Posterior cingulate gyrus (tissue), 11 donors: ENCODE results near the gene CELF1.

ENCODE experiments used
- DNase-seq, 10 donors: peaks; one replicate each; pipeline versions ENCODE4 v3.0.0 to v3.0.0-alpha.2; 2020 to 2021; ENCODE audit warnings: mixed read lengths in 3 of 10
- intact Hi-C: fragments of 100-400 bp; cut with DNase I; formaldehyde crosslinking; loops from one replicate; pipeline ENCODE4 v1.15.1; 2023

CELF1 gene

GRCh38 chr11:47464483-47464882, 88.4 kb downstream of the CELF1 start:
- intact Hi-C loops: no loop called here
- peak in 1 of 10 donors; percentile 34 for DNase-seq

GRCh38 chr11:47461876-47462275, 91.1 kb downstream of the CELF1 start:
- no peak for DNase-seq
- intact Hi-C loops: no loop called here

- intact Hi-C loops: no loop called here
- DNase-seq: no peak
These were observed 92.2 kb downstream of the CELF1 start for GRCh38 chr11:47460571-47461235.

- intact Hi-C loops: loop anchor here (5.0 kb wide), 1 partner anchor 82 kb away; no protein-coding TSS in a partner anchor
- peak in 9 of 10 donors; percentile 32 to 92 (median 63) for DNase-seq
These were observed 98.7 kb downstream of the CELF1 start for GRCh38 chr11:47454258-47454671.

GRCh38 chr11:47453365-47453764, 99.6 kb downstream of the CELF1 start:
- no peak for DNase-seq
- intact Hi-C loops: loop anchor here (5.0 kb wide), 1 partner anchor 81 kb away; no protein-coding TSS in a partner anchor

GRCh38 chr11:47451990-47452389, 100.9 kb downstream of the CELF1 start:
- intact Hi-C loops: loop anchor here (5.0 kb wide), 1 partner anchor 80 kb away; no protein-coding TSS in a partner anchor
- DNase-seq: peak in 1 of 10 donors; percentile 19

GRCh38 chr11:47451436-47451835, 101.5 kb downstream of the CELF1 start:
- intact Hi-C loops: loop anchor here (5.0 kb wide), 1 partner anchor 79 kb away; no protein-coding TSS in a partner anchor
- no peak for DNase-seq

GRCh38 chr11:47449541-47449940, 103.4 kb downstream of the CELF1 start:
- intact Hi-C loops: no loop called here

GRCh38 chr11:47448566-47449427, 104.1 kb downstream of the CELF1 start, which contains the start of gene RAPSN:
Gene RAPSN (minus strand): TSS chr11:47449136. CDS start chr11:47448964, 172 bp downstream.
- intact Hi-C loops: no loop called here
- peak in 1 of 10 donors; percentile 78 for DNase-seq

More at GRCh38 chr11:47449541-47449940, 103.4 kb downstream of the CELF1 start:
- DNase-seq: peak in 1 of 10 donors; percentile 8

GRCh38 chr11:47447906-47448305, 105.0 kb downstream of the CELF1 start:
- DNase-seq: peak in 1 of 10 donors; percentile 66
- intact Hi-C loops: no loop called here

- intact Hi-C loops: no loop called here
- peak in 1 of 10 donors; percentile 44 for DNase-seq
These were observed 106.1 kb downstream of the CELF1 start for GRCh38 chr11:47446833-47447232.

- intact Hi-C loops: no loop called here
- no peak for DNase-seq
These were observed 107.1 kb downstream of the CELF1 start for GRCh38 chr11:47445840-47446239.

GRCh38 chr11:47443817-47444216, 109.1 kb downstream of the CELF1 start:
- DNase-seq: peak in 1 of 10 donors; percentile 26
- intact Hi-C loops: no loop called here

- peak in 8 of 10 donors; percentile 28 to 94 (median 71) for DNase-seq
- intact Hi-C loops: no loop called here
These were observed 109.8 kb downstream of the CELF1 start for GRCh38 chr11:47443028-47443700.

- intact Hi-C loops: no loop called here
These were observed 110.4 kb downstream of the CELF1 start for GRCh38 chr11:47442514-47442913.

GRCh38 chr11:47441421-47441820, 111.5 kb downstream of the CELF1 start:
- intact Hi-C loops: no loop called here
- no peak for DNase-seq

More at GRCh38 chr11:47442514-47442913, 110.4 kb downstream of the CELF1 start:
- DNase-seq: peak in 9 of 10 donors; percentile 29 to 92 (median 57)

GRCh38 chr11:47440054-47440476, 112.9 kb downstream of the CELF1 start:
- intact Hi-C loops: no loop called here

GRCh38 chr11:47438721-47439120, 114.2 kb downstream of the CELF1 start:
- intact Hi-C loops: no loop called here
- DNase-seq: no peak

More at GRCh38 chr11:47440054-47440476, 112.9 kb downstream of the CELF1 start:
- DNase-seq: no peak

GRCh38 chr11:47437746-47438418, 115.0 kb downstream of the CELF1 start:
- intact Hi-C loops: no loop called here
- no peak for DNase-seq
